SK-N-SH treated with all-trans-retinoic acid at 6 μM for 48 hours (cell line): ENCODE results near the gene DSCAM.

Experiments
- ARNTL ChIP-seq: fragments of 450-650 bp; formaldehyde crosslinking; IDR thresholded peaks from 2 replicates; pipeline ENCODE4 v1.5.0; 2020; ENCODE audit warnings: low read depth, mild to moderate bottlenecking, moderate library complexity, borderline replicate concordance
- BACH2 ChIP-seq: fragments of 250-450 bp; sonication (Bioruptor Pico); IDR thresholded peaks from 2 replicates; pipeline ENCODE4 v1.9.0; 2021; ENCODE audit warnings: mild to moderate bottlenecking, borderline replicate concordance
- GLIS3 ChIP-seq: fragments of 250-450 bp; sonication (Bioruptor Pico); IDR thresholded peaks from 2 replicates; pipeline ENCODE4 v1.5.0; 2020; ENCODE audit warnings: mild to moderate bottlenecking, moderate library complexity
- OSR1 ChIP-seq: fragments of 250-450 bp; sonication (Bioruptor Pico); IDR thresholded peaks from 2 replicates; pipeline ENCODE4 v1.8.0; 2022; ENCODE audit warnings: moderate library complexity, mild to moderate bottlenecking, inconsistent platforms
- RARB ChIP-seq: fragments of 250-450 bp; sonication (Bioruptor Pico); IDR thresholded peaks from 2 replicates; pipeline ENCODE4 v1.8.0; 2021; ENCODE audit warnings: mild to moderate bottlenecking, moderate library complexity
- SNAI2 ChIP-seq: fragments of 250-450 bp; sonication (Bioruptor Pico); IDR thresholded peaks from 2 replicates; pipeline ENCODE4 v1.5.0; 2020; ENCODE audit warnings: mild to moderate bottlenecking, moderate library complexity
- TSHZ2 ChIP-seq: fragments of 250-450 bp; sonication (Bioruptor Pico); IDR thresholded peaks from 2 replicates; pipeline ENCODE4 v1.5.0; 2020; ENCODE audit warnings: mild to moderate bottlenecking, moderate library complexity
- ZC3H10 ChIP-seq: fragments of 250-450 bp; sonication (Bioruptor Pico); IDR thresholded peaks from 2 replicates; pipeline ENCODE4 v1.5.1; 2021; ENCODE audit warnings: mild to moderate bottlenecking, moderate library complexity
- ZFP30 ChIP-seq: fragments of 450-650 bp; formaldehyde crosslinking; IDR thresholded peaks from 2 replicates; pipeline ENCODE4 v1.5.0; 2022; ENCODE audit warnings: mild to moderate bottlenecking, moderate library complexity
- ZNF565 ChIP-seq: fragments of 450-650 bp; formaldehyde crosslinking; conservative IDR thresholded peaks from 2 replicates; pipeline ENCODE4 v1.5.0; 2020; ENCODE audit warnings: low read depth, mild to moderate bottlenecking, moderate library complexity
- ZNF8 ChIP-seq: fragments of 450-650 bp; formaldehyde crosslinking; IDR thresholded peaks from 2 replicates; pipeline ENCODE4 v1.5.0; 2020; ENCODE audit warnings: mild to moderate bottlenecking, moderate library complexity
- TF ChIP-seq, protein P1 (sequence below): fragments of 250-450 bp; sonication (Bioruptor Pico); IDR thresholded peaks from 2 replicates; pipeline ENCODE4 v1.8.0; 2020; ENCODE audit warnings: mild to moderate bottlenecking, moderate library complexity, borderline replicate concordance
- TF ChIP-seq, protein P2 (sequence below): fragments of 250-450 bp; sonication (Bioruptor Pico); IDR thresholded peaks from 2 replicates; pipeline ENCODE4 v1.8.0; 2021; ENCODE audit warnings: low read depth, mild to moderate bottlenecking, moderate library complexity, borderline replicate concordance
- TF ChIP-seq, protein P3 (sequence below): fragments of 250-450 bp; sonication (Bioruptor Pico); IDR thresholded peaks from 2 replicates; pipeline ENCODE4 v1.5.1; 2020; ENCODE audit warnings: low read depth, mild to moderate bottlenecking, moderate library complexity

GRCh38 chr21:40139636-40140035, 707.3 kb downstream of the DSCAM start:
- no peak for TF ChIP-seq TSHZ2
- TF ChIP-seq, protein P1, sequence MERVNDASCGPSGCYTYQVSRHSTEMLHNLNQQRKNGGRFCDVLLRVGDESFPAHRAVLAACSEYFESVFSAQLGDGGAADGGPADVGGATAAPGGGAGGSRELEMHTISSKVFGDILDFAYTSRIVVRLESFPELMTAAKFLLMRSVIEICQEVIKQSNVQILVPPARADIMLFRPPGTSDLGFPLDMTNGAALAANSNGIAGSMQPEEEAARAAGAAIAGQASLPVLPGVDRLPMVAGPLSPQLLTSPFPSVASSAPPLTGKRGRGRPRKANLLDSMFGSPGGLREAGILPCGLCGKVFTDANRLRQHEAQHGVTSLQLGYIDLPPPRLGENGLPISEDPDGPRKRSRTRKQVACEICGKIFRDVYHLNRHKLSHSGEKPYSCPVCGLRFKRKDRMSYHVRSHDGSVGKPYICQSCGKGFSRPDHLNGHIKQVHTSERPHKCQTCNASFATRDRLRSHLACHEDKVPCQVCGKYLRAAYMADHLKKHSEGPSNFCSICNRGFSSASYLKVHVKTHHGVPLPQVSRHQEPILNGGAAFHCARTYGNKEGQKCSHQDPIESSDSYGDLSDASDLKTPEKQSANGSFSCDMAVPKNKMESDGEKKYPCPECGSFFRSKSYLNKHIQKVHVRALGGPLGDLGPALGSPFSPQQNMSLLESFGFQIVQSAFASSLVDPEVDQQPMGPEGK (CRISPR knock-in tag) = no peak
- TF ChIP-seq GLIS3 (CRISPR knock-in tag) = no peak
- no peak for TF ChIP-seq ZFP30 (CRISPR knock-in tag)
- TF ChIP-seq, protein P2, sequence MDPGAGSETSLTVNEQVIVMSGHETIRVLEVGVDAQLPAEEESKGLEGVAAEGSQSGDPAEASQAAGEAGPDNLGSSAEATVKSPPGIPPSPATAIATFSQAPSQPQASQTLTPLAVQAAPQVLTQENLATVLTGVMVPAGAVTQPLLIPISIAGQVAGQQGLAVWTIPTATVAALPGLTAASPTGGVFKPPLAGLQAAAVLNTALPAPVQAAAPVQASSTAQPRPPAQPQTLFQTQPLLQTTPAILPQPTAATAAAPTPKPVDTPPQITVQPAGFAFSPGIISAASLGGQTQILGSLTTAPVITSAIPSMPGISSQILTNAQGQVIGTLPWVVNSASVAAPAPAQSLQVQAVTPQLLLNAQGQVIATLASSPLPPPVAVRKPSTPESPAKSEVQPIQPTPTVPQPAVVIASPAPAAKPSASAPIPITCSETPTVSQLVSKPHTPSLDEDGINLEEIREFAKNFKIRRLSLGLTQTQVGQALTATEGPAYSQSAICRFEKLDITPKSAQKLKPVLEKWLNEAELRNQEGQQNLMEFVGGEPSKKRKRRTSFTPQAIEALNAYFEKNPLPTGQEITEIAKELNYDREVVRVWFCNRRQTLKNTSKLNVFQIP (CRISPR knock-in tag) = no peak
- TF ChIP-seq, protein P3, sequence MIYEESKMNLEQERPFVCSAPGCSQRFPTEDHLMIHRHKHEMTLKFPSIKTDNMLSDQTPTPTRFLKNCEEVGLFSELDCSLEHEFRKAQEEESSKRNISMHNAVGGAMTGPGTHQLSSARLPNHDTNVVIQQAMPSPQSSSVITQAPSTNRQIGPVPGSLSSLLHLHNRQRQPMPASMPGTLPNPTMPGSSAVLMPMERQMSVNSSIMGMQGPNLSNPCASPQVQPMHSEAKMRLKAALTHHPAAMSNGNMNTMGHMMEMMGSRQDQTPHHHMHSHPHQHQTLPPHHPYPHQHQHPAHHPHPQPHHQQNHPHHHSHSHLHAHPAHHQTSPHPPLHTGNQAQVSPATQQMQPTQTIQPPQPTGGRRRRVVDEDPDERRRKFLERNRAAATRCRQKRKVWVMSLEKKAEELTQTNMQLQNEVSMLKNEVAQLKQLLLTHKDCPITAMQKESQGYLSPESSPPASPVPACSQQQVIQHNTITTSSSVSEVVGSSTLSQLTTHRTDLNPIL (CRISPR knock-in tag) = no peak
- TF ChIP-seq SNAI2 (CRISPR knock-in tag) = no peak
- no peak for TF ChIP-seq ZC3H10 (CRISPR knock-in tag)
- TF ChIP-seq BACH2 (CRISPR knock-in tag) = no peak
- no peak for TF ChIP-seq ZNF8 (CRISPR knock-in tag)
- TF ChIP-seq OSR1 (CRISPR knock-in tag) = no peak
- no peak for TF ChIP-seq RARB
- TF ChIP-seq ZNF565 = no peak
- TF ChIP-seq ARNTL (CRISPR knock-in tag) = no peak
